TTC549 (cell line): ENCODE measurements around the gene PLCG2.
"Not testable (repeated sequence)": the region's sequence is repeated elsewhere in the genome, so short reads cannot be mapped to it uniquely, and the experiment has no call there.

Source experiments
- FAIRE-seq: peaks from 2 replicates; lab custom pipeline; 2012; peaks lifted over from hg19 to GRCh38; lab: Jason Lieb, UNC

The PLCG2 gene

DNA sequence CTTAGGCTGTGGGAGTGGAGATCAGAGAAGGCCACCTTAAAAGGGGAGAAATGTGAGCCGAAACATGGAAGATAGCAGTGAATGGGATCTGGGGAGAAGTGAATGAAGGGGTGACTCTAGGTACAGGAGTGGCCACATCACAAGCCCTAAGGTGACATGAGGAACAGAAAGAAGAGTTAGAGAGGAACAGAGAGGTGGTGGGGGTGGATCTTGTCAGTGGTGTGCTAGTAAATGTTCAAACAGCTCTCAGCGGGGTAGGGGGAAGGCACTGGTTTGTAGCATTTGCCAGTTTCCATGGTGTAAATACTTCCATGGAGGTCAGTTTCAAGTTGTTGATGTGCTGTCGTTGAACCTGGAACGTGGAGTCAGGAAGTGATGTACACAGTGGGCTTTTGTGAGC is 141.4 kb downstream of the PLCG2 start:
- no peak for FAIRE-seq

DNA sequence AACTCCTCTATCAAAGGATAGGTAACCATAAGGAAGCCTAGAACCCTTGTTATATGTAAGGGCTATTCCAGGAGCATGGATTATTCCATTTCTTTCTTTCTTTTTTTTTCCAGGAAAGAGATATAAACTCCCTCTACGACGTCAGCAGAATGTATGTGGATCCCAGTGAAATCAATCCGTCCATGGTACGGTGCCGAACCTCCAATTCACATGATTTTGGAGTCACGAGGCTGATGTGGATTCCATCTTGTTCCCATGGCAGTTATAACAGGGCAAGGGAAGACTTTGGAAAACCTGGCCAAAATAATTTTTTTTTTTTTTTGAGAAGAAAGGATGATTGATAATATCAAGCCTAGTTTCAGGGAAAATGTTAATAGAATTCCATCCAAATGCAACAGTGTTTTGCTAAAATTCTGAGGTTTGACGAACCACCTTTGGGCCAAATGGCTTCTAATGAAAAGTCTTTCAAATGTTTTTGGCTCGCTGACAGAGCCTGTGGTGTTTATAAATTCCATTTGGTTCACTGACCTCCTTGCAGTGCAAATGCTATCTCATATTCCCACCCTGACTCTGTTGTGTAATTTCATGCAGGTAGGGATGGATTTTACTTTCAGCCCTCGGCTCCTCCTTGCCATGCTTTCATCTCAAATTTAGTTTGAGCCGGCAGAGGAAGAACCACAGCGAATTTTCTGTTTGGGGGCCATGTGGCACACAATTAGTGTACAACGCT is 142.2 kb downstream of the PLCG2 start:
- no peak for FAIRE-seq

DNA sequence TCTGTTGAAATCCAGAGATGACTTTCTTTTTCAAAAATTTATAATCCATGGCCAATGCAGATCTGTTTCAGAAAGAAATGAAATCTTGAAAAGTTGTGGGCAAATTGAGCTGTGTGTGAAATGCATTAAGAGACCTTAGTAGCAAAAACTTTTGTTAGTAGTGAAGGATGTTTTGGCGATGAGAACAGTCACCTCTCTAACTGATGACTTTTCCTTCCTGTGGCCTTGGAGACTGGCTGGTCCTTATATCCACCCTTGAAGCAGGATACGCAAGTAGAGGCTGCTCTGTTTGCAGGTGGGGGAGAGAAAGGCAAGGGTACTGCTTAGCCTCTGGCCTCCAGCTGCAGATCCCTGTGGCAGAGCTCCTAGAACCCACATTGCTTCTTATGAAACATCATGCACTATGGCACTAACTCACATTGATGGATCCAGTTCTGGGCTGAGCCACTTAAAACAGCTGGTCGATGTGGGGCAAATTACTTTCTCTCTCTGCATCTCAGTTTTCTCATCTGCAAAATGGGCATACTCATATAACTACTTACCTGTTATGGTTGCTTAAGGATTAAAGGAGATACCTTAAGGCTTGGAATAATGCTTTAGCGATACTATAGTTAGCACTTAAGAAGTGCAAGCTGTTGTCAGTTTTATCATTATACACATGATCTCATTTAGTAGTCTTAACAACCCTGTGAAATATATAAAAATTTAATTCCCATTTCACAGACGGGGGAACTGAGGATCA is 142.9 kb downstream of the PLCG2 start:
- FAIRE-seq, result no peak

DNA sequence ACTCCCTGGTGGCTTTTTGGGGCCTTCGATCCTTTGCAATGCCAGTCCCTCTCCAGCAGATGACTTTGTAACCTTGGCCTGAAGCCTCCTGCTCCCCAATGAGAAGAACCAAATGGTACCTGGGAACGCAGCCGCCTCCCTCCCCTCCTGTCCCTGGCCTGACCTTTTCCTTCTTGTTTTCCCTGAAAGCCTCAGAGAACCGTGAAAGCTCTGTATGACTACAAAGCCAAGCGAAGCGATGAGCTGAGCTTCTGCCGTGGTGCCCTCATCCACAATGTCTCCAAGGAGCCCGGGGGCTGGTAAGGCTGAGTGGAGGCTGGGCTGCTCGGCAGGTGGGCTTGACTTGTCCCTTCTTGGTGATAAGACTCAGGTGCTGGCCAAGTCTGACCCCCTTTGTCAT is 144.2 kb downstream of the PLCG2 start:
- no peak for FAIRE-seq

DNA sequence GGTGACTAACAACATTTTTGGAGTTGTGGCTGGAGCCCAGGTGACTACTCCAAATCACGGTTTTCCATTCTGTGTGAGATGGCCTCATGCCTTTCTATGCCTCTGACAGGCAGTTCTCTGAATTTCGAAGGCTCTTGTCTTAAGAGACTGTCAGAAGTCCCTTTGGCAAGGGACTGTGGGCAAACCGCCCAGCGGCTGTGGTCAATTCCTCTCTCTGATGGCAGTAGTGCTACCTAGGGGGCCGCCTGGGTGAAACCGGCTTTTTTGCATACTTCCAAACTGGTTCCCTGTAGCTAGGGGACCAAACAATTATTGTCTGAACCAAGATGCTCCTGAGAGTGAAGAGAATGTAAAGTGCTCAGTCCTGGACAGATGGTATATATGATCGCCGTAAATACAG is 145.9 kb downstream of the PLCG2 start:
- FAIRE-seq, result no peak

DNA sequence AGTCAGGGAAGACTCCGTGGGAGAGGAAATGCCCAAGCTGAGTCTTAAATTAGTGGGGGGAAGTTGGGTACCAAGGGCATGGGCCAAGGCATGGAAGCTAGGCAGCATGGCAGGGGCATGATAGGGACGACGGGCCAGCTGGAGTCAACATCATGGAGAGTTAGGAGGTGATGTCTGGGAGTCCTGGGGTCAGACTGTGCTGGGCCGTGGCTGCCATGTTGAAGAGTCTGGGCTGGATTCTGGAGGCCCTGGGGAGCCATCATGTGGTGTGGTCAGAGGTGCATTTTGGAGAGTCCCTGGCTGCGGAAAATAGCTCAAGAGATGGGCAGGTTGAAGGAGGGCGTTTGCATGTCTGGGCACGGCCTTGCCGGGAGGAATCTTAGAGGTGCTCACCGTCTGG is 146.9 kb downstream of the PLCG2 start:
- FAIRE-seq, result no peak

DNA sequence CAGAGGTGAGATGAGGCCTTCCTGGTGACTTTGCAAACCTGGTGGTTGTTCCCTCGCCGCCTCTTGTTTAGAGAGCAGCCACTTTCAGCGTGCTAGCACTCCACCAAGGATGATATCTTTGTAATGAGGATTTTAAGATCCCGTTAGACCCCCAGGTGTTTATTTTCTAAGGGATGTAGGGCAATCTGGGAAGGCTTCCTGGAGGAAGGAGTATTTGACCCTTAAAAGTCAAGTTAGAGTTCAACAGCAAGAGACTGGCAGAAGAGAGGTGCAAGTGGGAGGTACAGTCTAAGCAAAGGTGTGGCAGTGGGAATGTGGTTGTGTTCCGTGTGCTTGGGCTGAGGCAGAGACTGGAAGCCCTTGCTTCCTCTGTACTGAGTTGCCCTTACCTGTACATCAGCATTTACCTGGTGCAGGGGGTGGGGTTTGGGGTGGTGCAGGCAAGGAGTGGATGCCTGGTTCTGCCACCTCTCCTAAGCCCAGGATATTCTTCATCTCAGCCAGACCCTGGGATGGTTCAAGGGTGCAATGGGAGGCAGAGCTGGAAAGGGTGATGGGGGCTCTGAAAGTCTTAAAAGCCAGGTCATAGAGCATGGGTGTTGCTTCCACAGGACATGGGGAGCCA is 148.6 kb downstream of the PLCG2 start:
- no peak for FAIRE-seq

DNA sequence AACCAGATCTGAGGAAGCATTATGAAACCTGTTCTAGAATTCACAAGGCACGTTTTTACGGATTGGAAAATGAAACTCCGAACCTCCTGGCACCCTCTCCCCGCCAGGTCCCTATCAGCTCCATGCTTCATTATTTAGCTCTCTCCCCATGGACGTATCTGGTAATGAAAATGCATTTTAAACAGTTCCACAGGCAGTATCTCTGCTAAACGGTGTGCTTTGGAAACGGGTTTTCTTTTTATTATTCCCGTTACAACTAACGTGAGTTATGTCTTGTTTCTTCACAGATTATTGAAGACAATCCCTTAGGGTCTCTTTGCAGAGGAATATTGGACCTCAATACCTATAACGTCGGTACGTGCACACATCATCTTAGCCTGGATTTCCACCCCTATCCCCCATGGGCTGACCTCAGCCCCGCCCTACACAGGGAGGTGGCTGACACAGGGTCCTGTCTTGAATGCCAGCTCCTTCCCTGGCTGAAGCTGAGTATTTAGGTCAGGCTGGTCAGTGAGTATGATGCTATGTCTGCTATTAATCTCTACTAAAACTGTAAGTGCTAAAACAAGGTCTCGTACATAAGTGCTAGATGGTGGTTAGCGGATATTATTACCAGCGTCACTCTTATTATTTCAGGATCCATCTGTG is 149.3 kb downstream of the PLCG2 start:
- no peak for FAIRE-seq

DNA sequence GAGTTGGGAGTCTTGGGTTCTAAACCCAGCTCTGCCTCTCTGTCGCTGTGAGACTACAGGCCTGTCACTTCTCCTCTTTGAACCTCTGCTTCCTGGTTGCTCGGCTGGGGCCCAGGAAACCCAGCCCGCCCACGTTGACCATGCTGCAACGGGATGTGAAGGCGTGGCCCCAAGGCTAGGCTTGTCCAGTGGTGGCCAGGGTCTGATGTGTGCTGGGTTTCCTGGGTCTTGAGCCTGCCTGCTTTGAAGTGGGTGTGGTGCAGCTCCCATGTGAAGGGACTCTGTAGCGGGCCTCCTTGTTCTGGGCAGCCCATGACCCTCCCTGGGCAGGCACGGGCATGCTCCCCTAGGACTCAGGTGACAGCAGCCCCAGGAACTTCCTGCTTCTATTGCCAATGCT is 149.9 kb downstream of the PLCG2 start:
- no peak for FAIRE-seq

DNA sequence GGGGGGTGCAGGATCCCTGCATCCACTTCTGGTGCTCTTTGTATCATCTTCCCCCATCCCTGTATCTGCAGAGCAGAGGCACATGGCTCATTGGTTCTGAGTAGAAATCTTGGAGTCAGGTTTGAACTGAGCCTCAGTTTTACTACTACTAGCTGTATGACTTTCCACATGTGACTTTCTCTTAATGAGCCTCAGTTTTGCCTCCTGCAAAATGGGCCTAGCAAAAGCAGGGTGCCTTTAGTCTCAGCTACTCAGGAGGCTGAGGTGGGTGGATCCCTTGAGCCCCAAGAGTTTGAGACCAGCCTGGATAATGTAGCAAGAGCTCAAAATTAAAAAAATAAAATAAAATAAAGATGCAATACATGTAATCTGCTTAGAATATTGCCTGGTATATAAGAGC is 150.8 kb downstream of the PLCG2 start:
- FAIRE-seq, result no peak

DNA sequence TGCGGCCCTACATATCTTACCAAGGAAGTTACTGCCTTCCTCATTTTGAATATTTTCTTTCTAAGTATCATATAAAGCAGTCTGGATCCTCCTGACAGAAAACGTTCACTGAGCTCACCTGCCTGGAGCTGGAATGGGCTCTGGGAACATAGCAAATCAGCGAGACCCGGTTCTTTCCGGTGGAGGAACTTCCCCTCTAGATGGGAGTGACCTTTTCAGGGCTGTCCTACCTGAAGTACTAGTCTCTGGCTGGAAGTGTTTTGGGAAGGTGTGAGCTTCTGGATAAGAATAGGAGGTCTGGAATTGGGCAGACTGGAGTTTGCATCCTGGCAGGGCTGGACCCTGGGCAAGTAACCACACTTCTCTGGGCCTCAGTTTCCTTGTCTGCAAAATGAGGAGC is 152.8 kb downstream of the PLCG2 start:
- no peak for FAIRE-seq

DNA sequence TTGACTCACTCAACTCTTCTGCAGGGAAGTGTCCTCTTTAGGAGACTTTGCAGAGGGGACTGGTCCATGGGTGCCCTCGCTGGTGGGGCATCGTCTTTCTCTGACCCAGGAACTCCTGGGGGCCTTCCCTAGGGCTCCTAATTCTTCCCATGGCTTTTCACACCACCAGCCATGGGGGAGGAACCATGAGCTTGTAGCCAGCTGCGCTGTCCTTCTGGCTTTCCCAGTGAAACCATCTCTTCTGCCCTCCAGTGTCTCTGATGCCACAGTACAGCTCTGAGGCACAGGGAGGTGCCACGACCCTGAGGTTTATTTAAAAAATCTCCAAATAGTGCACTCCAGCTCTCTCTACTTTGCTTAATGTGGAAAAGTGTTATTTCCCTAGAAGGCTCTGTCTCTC is 153.6 kb downstream of the PLCG2 start:
- no peak for FAIRE-seq

DNA sequence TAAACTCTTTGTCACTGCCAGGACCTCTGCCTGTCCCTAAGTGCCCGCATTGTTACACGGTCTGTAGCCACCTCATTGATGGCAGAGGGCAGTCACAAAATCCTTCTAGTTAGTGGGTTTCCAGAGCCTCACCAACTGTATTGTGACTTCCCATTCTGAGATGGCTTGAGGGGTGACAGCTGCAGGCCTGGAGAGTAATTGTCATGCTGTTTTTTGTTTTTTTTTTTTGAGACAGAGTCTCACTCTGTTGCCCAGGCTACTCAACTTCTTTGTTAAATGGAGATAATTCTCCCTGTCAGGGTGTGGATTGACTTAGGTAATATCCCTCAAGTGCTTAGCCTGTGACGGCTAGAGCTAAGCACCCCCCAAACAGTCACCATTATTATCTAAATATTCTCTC is 154.3 kb downstream of the PLCG2 start:
- no peak for FAIRE-seq

DNA sequence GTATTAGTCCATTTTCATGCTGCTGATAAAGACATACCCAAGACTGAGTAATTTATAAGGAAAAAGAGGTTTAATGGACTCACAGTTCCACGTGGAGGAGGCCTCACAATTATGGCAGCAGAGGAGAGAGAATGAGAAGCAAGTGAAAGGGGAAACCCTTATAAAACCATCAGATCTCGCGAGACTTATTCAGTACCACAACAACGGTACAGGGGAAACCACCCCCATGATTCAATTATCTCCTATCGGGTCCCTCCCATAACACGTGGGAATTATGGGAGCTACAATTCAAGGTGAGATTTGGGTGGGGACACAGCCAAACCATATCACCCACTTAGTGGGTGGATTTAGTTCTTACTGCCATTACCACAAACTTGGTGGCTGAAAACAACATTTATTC is 155.6 kb downstream of the PLCG2 start:
- FAIRE-seq, result not testable (repeated sequence)

DNA sequence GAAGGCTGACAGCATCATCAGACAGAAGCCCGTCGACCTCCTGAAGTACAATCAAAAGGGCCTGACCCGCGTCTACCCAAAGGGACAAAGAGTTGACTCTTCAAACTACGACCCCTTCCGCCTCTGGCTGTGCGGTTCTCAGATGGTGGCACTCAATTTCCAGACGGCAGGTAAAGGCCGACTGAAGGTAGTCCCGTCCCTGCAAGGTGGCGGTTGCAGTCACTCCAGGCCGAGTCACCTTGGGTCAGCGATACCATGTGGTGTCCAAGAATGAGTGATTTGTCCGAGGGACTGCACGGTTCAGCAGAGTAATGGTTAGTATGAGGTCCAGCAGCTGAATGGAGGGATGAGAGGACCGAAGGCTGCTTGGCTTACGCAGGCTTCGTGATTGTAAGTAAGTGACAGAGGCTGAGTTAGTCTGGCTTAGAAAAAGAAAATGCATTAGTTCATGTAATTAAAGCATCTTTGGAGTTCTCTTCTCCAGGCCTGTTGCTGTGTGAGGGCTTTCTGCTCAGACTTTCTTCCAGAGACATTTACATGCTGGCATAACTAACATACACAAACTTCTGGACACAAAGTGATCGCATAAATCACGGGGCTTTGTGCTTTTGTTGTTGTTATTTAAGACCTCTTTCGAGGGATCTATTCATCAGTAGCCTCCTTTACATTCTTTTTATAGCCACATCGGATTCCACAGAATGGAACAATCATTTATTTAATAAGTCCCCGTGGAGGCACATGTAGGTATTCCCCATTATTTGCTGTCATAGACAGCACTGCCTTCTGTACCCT is 157.3 kb downstream of the PLCG2 start:
- no peak for FAIRE-seq

DNA sequence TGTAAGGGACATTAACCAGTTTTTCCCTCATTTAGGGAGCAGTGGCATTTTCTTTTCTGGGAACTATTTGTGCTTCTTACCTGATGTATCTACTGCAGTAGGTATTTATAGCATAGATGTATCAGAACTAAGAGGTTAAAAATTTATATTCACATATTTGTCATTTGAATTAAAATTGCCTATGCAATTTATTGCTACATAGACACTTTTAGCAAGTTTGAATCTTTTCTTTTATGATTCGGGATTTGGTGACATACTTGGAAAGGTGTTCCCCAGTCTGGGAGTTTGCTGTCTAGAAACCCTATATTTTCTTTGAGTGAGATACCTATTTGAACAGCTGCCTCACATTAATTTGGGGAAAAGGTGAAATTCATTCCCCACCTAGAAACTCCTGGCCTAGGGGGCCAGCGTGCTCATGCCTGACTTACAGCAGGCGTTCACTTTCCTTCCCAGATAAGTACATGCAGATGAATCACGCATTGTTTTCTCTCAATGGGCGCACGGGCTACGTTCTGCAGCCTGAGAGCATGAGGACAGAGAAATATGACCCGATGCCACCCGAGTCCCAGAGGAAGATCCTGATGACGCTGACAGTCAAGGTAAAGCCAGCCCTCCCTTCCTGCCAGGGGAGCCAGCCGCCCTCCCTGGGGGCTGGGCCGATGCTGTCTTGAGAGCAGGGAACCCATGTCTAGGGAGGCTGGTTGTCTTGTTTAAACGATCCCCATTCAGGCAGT is 158.4 kb downstream of the PLCG2 start:
- FAIRE-seq, result no peak

DNA sequence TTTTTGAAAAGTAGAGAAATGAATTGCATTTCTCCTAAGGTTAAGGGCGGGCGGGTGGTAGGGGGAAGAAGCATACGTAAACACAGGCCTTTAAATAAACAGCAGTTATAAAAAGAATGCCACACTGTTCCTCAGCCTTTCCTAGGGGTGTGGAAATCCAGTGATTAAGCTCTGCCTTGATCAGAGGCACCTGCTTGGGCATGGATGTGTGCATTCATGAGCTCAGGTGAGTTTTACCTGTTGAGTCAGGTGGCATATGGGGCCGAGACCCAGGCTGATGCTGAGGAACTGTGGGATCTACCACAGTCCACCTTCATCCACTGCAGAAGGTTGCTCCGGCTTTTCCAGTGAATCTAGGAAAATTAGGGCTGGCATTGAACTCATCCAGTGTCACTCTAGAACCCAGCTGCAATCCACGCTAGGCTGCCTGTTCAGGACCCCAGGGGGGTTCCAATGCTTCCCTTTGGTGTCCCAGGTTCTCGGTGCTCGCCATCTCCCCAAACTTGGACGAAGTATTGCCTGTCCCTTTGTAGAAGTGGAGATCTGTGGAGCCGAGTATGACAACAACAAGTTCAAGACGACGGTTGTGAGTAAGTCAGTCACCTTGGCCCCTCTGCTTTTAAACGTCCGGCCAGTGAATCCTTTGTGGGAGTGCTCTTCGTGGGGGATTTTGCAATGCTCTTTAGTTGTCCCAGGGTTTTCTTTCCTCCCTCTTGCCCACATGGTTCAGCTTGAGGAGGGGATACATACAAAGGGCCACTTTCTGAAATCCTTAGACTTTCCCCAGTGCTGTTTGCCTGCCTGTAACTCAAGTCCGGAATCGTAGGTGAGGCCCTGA is 159.5 kb downstream of the PLCG2 start:
- no peak for FAIRE-seq

DNA sequence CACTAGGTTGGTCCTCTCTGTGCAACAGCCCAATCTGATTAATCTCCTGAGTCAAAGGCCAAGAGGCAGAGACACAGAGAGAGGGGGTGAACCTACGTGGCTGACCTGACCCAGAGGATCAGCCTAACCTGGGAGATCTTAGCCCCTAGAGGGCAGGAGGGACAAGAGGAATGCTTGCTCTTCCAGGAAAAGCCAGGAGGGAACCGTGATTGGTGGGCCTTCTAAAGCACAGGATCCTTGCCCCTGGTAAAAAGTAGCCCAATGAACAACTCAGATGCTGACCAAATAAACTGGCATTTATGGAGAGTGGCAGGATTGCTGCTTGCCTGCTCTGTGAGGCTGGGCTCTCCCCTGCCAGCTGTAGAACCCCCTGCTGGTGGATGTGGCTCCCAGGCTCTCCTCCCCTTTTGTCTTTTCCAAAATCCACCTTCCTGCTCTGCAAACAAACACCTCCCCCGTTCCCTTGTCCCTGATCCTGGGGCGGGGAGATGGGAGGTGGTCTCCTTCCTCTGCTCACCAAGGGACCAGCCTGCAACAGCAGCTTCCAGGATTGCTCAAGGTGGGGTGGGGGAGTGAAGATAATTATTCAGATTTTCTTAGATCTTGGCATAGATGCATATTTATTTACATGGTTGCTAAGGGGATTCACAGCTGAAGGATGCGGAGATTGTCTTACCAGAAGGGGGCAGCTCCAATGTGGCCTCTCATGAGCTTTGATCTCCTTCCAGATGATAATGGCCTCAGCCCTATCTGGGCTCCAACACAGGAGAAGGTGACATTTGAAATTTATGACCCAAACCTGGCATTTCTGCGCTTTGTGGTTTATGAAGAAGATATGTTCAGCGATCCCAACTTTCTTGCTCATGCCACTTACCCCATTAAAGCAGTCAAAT is 160.3 kb downstream of the PLCG2 start:
- no peak for FAIRE-seq

DNA sequence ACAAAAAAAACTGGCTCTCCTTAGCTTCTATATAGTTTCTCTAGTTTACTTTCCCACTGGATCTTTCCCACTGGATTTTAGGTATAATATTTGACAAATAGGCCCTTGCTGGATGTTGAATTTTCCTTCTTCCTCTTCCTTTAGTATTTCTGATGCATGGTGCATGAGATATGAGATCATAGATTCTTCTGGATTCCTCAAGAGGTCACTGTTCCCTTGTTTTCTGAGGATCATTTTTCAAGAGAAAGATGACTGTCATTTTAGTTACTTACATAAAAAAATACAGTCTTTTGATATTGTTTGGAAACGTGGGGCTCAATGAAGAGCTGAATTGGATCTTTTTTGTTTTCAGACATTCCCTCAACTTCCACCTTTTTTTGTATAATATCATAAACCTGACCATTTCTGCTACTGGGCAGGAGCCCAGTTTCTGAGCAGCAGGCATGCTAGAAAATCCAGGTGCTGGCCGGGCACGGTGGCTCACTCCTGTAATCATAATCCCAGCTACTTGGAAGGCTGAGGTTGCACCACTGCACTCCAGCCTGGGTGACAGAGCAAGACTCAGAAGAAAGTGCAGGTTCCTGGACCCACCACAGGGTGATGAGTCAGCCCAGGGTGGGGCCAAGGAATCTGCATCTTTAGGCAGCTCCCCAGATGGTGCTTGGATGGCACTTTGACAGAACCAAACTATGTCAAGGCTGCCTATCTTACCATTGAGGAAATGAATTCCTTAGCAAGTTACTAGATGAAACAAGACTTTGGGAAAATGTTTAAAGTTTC is 161.9 kb downstream of the PLCG2 start:
- FAIRE-seq, result no peak
